ENCODE results near the gene INVS. TPM values are rescaled to one million over a fixed set of nuclear protein-coding genes. Genes with fewer than 3 reads are reported as not detected.

The INVS gene
- total RNA-seq, 1 experiment from 2014 or later: 21.1 TPM

- ATAC-seq (no peak), DNase-seq (ENCODE audit: low read depth, low spot score) (no peak)
- Histone ChIP-seq H2AFZ (ENCODE audit: low read depth, low read length, poor library complexity, severe bottlenecking) (no peak overlapping the region), H3K27ac (ENCODE audit: low read depth, low read length) (no peak overlapping the region), H3K4me1 (ENCODE audit: control insufficient read depth in 1 of 2, insufficient read depth in 2 of 2, low read length in 2 of 2) (no peaks in the 10 kb centered on the region), H3K36me3 (ENCODE audit: control insufficient read depth in 1 of 2, insufficient read depth in 2 of 2, low read length in 2 of 2) (0 out of 4 replicates have a peak, but pooled peaks cover 0 to 4% of the 10 kb centered on the region in 2 experiments), H3K4me3 (replicated peaks in 1 of 2; ENCODE audit: low read depth in 1 of 2, low read length in 2 of 2) (no peak overlapping the region), H3K4me2 (ENCODE audit: low read length) (no peak overlapping the region), H3K9me2 (ENCODE audit: insufficient read depth) (no peaks in the 10 kb centered on the region), H3K27me3 (ENCODE audit: insufficient read depth, low read length) (no peaks in the 10 kb centered on the region), H3K9ac (ENCODE audit: low read length) (no peak overlapping the region), H3K9me3 (ENCODE audit: control insufficient read depth in 1 of 2, insufficient read depth in 1 of 2, low read depth in 1 of 2, low read length in 2 of 2) (0 out of 4 replicates have a peak, but pooled peaks cover 0 to 2% of the 10 kb centered on the region in 2 experiments), H3K79me2 (ENCODE audit: insufficient read depth, low read length) (peaks cover 11% of the 10 kb centered on the region; the same call in 1 of the 2 replicates), H4K20me1 (ENCODE audit: insufficient read depth) (no peaks in the 10 kb centered on the region)
- CTCF ChIA-PET: no interaction called here
- intact Hi-C loops (cut with micrococcal nuclease): no loop called here
- RAD21 ChIA-PET (ENCODE audit: low non-redundant PET in 1 of 2, low total read pairs in 2 of 2, uncharacterized antibody in 2 of 2, unreplicated experiment in 2 of 2): no interaction called here
- TF ChIP-seq RAD21 (IDR thresholded peaks at IDR 0.05; ENCODE audit: low read depth) (no peak), EGR1 (IDR thresholded peaks at IDR 0.05; ENCODE audit: low read depth) (no peak), YY1 (IDR thresholded peaks at IDR 0.05; ENCODE audit: extremely low read depth, insufficient replicate concordance, low read depth, low read length) (no peak)
- no TSS peak for BruUV-seq (replicated peaks)
- POLR2A ChIA-PET: no interaction called here
Measured at GRCh38 chr9:100125236-100125635, 26.2 kb downstream of the INVS start.

GRCh38 chr9:100125910-100126309, 26.9 kb downstream of the INVS start:
- TF ChIP-seq RAD21 (IDR thresholded peaks at IDR 0.05; ENCODE audit: low read depth) (no peak), SRF (IDR thresholded peaks at IDR 0.05; ENCODE audit: low read depth) (no peak)
- intact Hi-C loops (cut with micrococcal nuclease): no loop called here
- no peak for DNase-seq (ENCODE audit: low read depth, low spot score)
- Histone ChIP-seq H3K27me3 (ENCODE audit: insufficient read depth, low read length) (no peaks in the 10 kb centered on the region), H3K4me3 (replicated peaks in 1 of 2; ENCODE audit: low read depth in 1 of 2, low read length in 2 of 2) (no peak overlapping the region), H3K79me2 (ENCODE audit: insufficient read depth, low read length) (peaks cover 11% of the 10 kb centered on the region; the same call in 1 of the 2 replicates), H3K36me3 (ENCODE audit: control insufficient read depth in 1 of 2, insufficient read depth in 2 of 2, low read length in 2 of 2) (0 out of 4 replicates have a peak, but pooled peaks cover 0 to 4% of the 10 kb centered on the region in 2 experiments), H3K9ac (ENCODE audit: low read length) (no peak overlapping the region), H3K4me1 (ENCODE audit: control insufficient read depth in 1 of 2, insufficient read depth in 2 of 2, low read length in 2 of 2) (no peaks in the 10 kb centered on the region), H3K27ac (ENCODE audit: low read depth, low read length) (no peak overlapping the region), H4K20me1 (ENCODE audit: insufficient read depth) (no peaks in the 10 kb centered on the region), H3K9me3 (ENCODE audit: control insufficient read depth in 1 of 2, insufficient read depth in 1 of 2, low read depth in 1 of 2, low read length in 2 of 2) (0 out of 4 replicates have a peak, but pooled peaks cover 0 to 2% of the 10 kb centered on the region in 2 experiments), H3K4me2 (ENCODE audit: low read length) (no peak overlapping the region), H2AFZ (ENCODE audit: low read depth, low read length, poor library complexity, severe bottlenecking) (no peak overlapping the region), H3K9me2 (ENCODE audit: insufficient read depth) (no peaks in the 10 kb centered on the region)
- POLR2A ChIA-PET: no interaction called here
- RAD21 ChIA-PET (ENCODE audit: low non-redundant PET in 1 of 2, low total read pairs in 2 of 2, uncharacterized antibody in 2 of 2, unreplicated experiment in 2 of 2): no interaction called here
- CTCF ChIA-PET: no interaction called here
- no peak for ATAC-seq
- no TSS peak for BruUV-seq (replicated peaks)

All from HCT116 (cell line).